ENCODE data around the gene LYPLAL1.

GRCh38 chr1:219177363-219177762, 3.7 kb downstream of the LYPLAL1 start:
- TF ChIP-seq DDX20 (tag; IDR thresholded peaks at IDR 0.05; ENCODE audit: low read depth) (no peak), FOXK1 (CRISPR knock-in tag; IDR thresholded peaks at IDR 0.05; ENCODE audit: borderline replicate concordance) (no peak), CTCF (IDR thresholded peaks at IDR 0.05 in 2 of 3, conservative IDR thresholded peaks at IDR 0.05 in 1 of 3; ENCODE audit: insufficient read depth in 2 of 3, low read depth in 1 of 3, low read length in 3 of 3) (no peak), MAX (CRISPR knock-in tag; IDR thresholded peaks at IDR 0.05) (no peak), RBM22 (IDR thresholded peaks at IDR 0.05; ENCODE audit: low read depth, low read length, poor library complexity, severe bottlenecking) (no peak), POLR2A (conservative IDR thresholded peaks at IDR 0.05) (no peak), TAF15 (IDR thresholded peaks at IDR 0.05; ENCODE audit: low read depth, low read length) (no peak), EZH2 (IDR thresholded peaks at IDR 0.05; ENCODE audit: borderline replicate concordance, low read depth, low read length) (no peak), POLR3A (IDR thresholded peaks at IDR 0.05; ENCODE audit: borderline replicate concordance, extremely low read depth, insufficient read depth, insufficient read length) (no peak), SMARCA5 (IDR thresholded peaks at IDR 0.05) (no peak), POLR2AphosphoS5 (IDR thresholded peaks at IDR 0.05; ENCODE audit: control insufficient read depth, insufficient read depth, low read depth, low read length) (no peak), TCF7 (IDR thresholded peaks at IDR 0.05; ENCODE audit: borderline replicate concordance) (no peak), ZZZ3 (IDR thresholded peaks at IDR 0.05) (no peak), ZKSCAN1 (IDR thresholded peaks at IDR 0.05; ENCODE audit: low read depth, low read length) (no peak)
